Neural progenitor cell (in vitro differentiated cells): ENCODE data around the gene GNG7.

Experiments
- EZH2 ChIP-seq: fragments of 200-600 bp; sonication (generic); IDR thresholded peaks from 2 replicates; pipeline ENCODE4 v1.6.1; 2017; ENCODE audit warnings: antibody characterized with exemption, mild to moderate bottlenecking, moderate library complexity
- TF ChIP-seq, protein P1 (sequence below): fragments of 200-600 bp; sonication (generic); IDR thresholded peaks from 2 replicates; pipeline ENCODE4 v1.5.1; 2017; ENCODE audit warnings: antibody characterized with exemption, mild to moderate bottlenecking

GRCh38 chr19:2699413-2700140 lies 2.9 kb downstream of the GNG7 start:
- TF ChIP-seq, protein P1, sequence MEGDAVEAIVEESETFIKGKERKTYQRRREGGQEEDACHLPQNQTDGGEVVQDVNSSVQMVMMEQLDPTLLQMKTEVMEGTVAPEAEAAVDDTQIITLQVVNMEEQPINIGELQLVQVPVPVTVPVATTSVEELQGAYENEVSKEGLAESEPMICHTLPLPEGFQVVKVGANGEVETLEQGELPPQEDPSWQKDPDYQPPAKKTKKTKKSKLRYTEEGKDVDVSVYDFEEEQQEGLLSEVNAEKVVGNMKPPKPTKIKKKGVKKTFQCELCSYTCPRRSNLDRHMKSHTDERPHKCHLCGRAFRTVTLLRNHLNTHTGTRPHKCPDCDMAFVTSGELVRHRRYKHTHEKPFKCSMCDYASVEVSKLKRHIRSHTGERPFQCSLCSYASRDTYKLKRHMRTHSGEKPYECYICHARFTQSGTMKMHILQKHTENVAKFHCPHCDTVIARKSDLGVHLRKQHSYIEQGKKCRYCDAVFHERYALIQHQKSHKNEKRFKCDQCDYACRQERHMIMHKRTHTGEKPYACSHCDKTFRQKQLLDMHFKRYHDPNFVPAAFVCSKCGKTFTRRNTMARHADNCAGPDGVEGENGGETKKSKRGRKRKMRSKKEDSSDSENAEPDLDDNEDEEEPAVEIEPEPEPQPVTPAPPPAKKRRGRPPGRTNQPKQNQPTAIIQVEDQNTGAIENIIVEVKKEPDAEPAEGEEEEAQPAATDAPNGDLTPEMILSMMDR, result no peak
- TF ChIP-seq EZH2, result no peak
